ENCODE data around the gene ANKS1B.
"Not testable (repeated sequence)": the region's sequence is repeated elsewhere in the genome, so short reads cannot be mapped to it uniquely, and the experiment has no call there.

Gene ANKS1B

GRCh38 chr12:99619389-99620158 lies 365.2 kb downstream of the ANKS1B start:
- Mint-ChIP-seq H3K4me1 (no peaks in the 10 kb centered on the region), H3K27ac (no peak overlapping the region), H3K36me3 (no peaks in the 10 kb centered on the region), H3K9me3 (peaks cover 9% of the 10 kb centered on the region), H3K4me3 (no peak overlapping the region), H3K27me3 (no peaks in the 10 kb centered on the region)
- CTCF ChIA-PET = interaction anchor here (0.7 to 1.5 kb wide), 3 partner anchors 206 to 577 kb away, joined by 3 to 8 read pairs (median 4); no protein-coding TSS in a partner anchor
- DNase-seq = peak; percentile 27

DNA sequence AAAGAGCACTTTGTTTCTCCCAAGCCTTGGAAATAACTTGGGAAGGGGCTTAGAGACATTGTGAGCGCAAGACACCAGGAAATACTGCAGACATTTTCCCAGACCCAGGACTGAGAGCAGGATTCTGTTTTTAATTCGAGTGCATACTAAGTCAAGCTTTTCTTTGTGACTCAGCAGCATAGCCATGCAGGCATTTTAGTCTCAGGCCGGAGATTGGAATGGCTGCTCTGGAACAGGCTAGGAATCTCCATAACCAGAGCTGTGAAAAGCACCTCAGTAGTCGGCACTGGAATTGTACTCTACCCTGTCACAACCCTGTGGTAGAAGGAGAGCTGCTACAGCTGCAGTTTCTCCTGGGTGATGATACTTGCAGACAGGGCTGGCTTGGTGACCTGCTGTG lies 366.1 kb downstream of the ANKS1B start:
- no peak for DNase-seq
- no peak overlapping the region for H3K4me3 Mint-ChIP-seq
- no peaks in the 10 kb centered on the region for H3K36me3 Mint-ChIP-seq
- peaks cover 9% of the 10 kb centered on the region for H3K9me3 Mint-ChIP-seq
- no peak overlapping the region for H3K27ac Mint-ChIP-seq
- CTCF ChIA-PET = no interaction called here
- no peaks in the 10 kb centered on the region for H3K27me3 Mint-ChIP-seq
- H3K4me1 Mint-ChIP-seq = no peaks in the 10 kb centered on the region

GRCh38 chr12:99611599-99611998 lies 373.1 kb downstream of the ANKS1B start:
- Mint-ChIP-seq H3K4me3 (no peak overlapping the region), H3K27me3 (no peaks in the 10 kb centered on the region), H3K9me3 (peaks cover 3% of the 10 kb centered on the region), H3K27ac (no peak overlapping the region), H3K36me3 (no peaks in the 10 kb centered on the region), H3K4me1 (no peaks in the 10 kb centered on the region)
- no peak for DNase-seq
- CTCF ChIA-PET = no interaction called here

DNA sequence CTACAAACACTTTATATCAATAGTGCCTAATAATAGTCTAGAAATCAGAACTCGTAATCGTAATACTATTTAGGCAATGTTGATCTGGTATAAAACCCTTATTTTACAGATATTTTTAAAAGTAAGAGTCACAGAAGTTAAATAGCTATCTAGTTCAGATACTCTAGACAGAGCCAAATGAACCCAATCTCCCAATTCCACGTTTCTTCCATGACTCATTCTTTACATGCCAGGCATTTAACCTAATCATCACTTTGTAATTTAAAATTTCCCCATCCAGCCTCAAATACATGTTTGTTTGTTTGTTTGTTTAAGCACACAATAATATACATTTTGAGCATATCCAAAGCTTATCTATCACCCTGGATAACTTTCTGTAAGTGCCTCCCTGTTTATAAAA lies 373.6 kb downstream of the ANKS1B start:
- Mint-ChIP-seq H3K9me3 (peaks cover 3% of the 10 kb centered on the region), H3K4me1 (no peaks in the 10 kb centered on the region), H3K27me3 (no peaks in the 10 kb centered on the region), H3K27ac (no peak overlapping the region), H3K4me3 (no peak overlapping the region), H3K36me3 (no peaks in the 10 kb centered on the region)
- CTCF ChIA-PET = no interaction called here
- no peak for DNase-seq

- no peaks in the 10 kb centered on the region for H3K27me3 Mint-ChIP-seq
- no peak for DNase-seq
- no peak overlapping the region for H3K4me3 Mint-ChIP-seq
- no peaks in the 10 kb centered on the region for H3K9me3 Mint-ChIP-seq
- H3K27ac Mint-ChIP-seq = no peak overlapping the region
- no peaks in the 10 kb centered on the region for H3K4me1 Mint-ChIP-seq
- CTCF ChIA-PET = no interaction called here
- no peaks in the 10 kb centered on the region for H3K36me3 Mint-ChIP-seq
These were observed 375.1 kb downstream of the ANKS1B start for GRCh38 chr12:99609455-99610181.

GRCh38 chr12:99600388-99600787 lies 384.3 kb downstream of the ANKS1B start:
- Mint-ChIP-seq H3K36me3 (no peaks in the 10 kb centered on the region), H3K4me1 (no peaks in the 10 kb centered on the region), H3K27me3 (no peaks in the 10 kb centered on the region), H3K4me3 (no peak overlapping the region), H3K9me3 (peaks cover 5% of the 10 kb centered on the region), H3K27ac (no peak overlapping the region)
- DNase-seq = no peak
- CTCF ChIA-PET = no interaction called here

DNA sequence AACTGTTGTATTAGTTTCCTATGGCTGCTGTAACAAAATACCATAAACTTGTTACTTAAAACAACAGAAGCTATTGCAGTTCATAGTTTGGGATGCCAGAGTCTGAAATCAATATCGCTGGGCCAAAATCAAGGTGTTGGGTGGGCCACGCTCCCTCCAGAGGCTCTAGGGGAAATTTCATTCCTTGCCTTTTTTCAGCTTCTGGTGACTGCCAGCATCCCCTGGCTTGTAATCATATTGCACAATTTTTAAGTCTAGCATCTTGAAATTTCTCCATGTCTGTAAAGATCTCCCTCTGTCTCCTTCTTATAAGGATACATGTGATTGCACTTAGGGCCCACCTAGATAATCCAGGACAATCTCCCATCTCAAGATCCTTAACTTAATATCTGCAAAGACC lies 386.0 kb downstream of the ANKS1B start:
- CTCF ChIA-PET = no interaction called here

GRCh38 chr12:99596762-99597161 lies 388.0 kb downstream of the ANKS1B start:
- no peak overlapping the region for H3K4me3 Mint-ChIP-seq
- CTCF ChIA-PET = no interaction called here
- H3K27me3 Mint-ChIP-seq = no peaks in the 10 kb centered on the region
- H3K4me1 Mint-ChIP-seq = no peaks in the 10 kb centered on the region
- no peak for DNase-seq
- peaks cover 4% of the 10 kb centered on the region for H3K9me3 Mint-ChIP-seq
- no peaks in the 10 kb centered on the region for H3K36me3 Mint-ChIP-seq
- no peak overlapping the region for H3K27ac Mint-ChIP-seq

More for the DNA sequence above, 386.0 kb downstream of the ANKS1B start:
- H3K27me3 Mint-ChIP-seq = no peaks in the 10 kb centered on the region
- no peaks in the 10 kb centered on the region for H3K36me3 Mint-ChIP-seq
- H3K9me3 Mint-ChIP-seq = peaks cover 5% of the 10 kb centered on the region
- H3K27ac Mint-ChIP-seq = no peak overlapping the region
- no peak overlapping the region for H3K4me3 Mint-ChIP-seq
- H3K4me1 Mint-ChIP-seq = no peaks in the 10 kb centered on the region
- no peak for DNase-seq

DNA sequence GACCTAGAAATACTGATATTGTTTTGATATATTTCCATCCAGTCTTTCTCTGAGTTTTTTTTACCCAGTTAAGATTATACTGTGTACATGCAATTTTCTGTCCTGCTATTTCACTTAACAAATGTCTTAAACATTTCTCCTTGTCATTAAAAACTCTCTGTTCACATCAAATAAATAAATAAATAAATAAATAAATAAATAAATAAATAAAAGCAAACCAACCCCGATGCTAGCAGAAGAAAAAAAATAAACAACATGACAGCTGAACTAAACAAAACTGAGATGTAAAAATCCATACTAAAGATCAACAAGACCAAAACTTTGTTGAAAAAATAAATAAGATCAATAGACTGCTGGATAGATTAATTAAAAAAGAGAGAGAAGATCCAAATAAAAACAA lies 407.6 kb downstream of the ANKS1B start:
- H3K27ac Mint-ChIP-seq, H3K36me3 Mint-ChIP-seq, H3K4me3 Mint-ChIP-seq, H3K4me1 Mint-ChIP-seq, DNase-seq, H3K27me3 Mint-ChIP-seq, CTCF ChIA-PET: not testable (repeated sequence)
- H3K9me3 Mint-ChIP-seq = peaks cover 13% of the 10 kb centered on the region

GRCh38 chr12:99573980-99574379 lies 410.8 kb downstream of the ANKS1B start:
- no peaks in the 10 kb centered on the region for H3K27me3 Mint-ChIP-seq
- CTCF ChIA-PET = no interaction called here
- no peaks in the 10 kb centered on the region for H3K36me3 Mint-ChIP-seq
- peaks cover 16% of the 10 kb centered on the region for H3K9me3 Mint-ChIP-seq
- no peaks in the 10 kb centered on the region for H3K4me1 Mint-ChIP-seq
- no peak overlapping the region for H3K4me3 Mint-ChIP-seq
- H3K27ac Mint-ChIP-seq = no peak overlapping the region
- no peak for DNase-seq

- Mint-ChIP-seq H3K4me3 (no peak overlapping the region), H3K4me1 (no peaks in the 10 kb centered on the region), H3K27ac (no peak overlapping the region), H3K36me3 (no peaks in the 10 kb centered on the region), H3K27me3 (no peaks in the 10 kb centered on the region), H3K9me3 (peaks cover 12% of the 10 kb centered on the region)
- CTCF ChIA-PET = no interaction called here
- DNase-seq = no peak
These were observed 417.7 kb downstream of the ANKS1B start for GRCh38 chr12:99567072-99567471.

GRCh38 chr12:99558109-99558508 lies 426.6 kb downstream of the ANKS1B start:
- Mint-ChIP-seq H3K27ac (no peak overlapping the region), H3K27me3 (no peaks in the 10 kb centered on the region), H3K4me1 (no peaks in the 10 kb centered on the region), H3K36me3 (no peaks in the 10 kb centered on the region), H3K9me3 (peaks cover 13% of the 10 kb centered on the region), H3K4me3 (no peak overlapping the region)
- CTCF ChIA-PET = interaction anchor here (0.6 kb wide), 1 partner anchor 116 kb away, joined by 3 read pairs; no protein-coding TSS in a partner anchor
- DNase-seq = no peak

- DNase-seq = no peak
- Mint-ChIP-seq H3K27me3 (no peaks in the 10 kb centered on the region), H3K4me1 (no peaks in the 10 kb centered on the region), H3K4me3 (no peak overlapping the region), H3K27ac (no peak overlapping the region), H3K9me3 (peaks cover 6% of the 10 kb centered on the region), H3K36me3 (no peaks in the 10 kb centered on the region)
- CTCF ChIA-PET = no interaction called here
These were observed 431.3 kb downstream of the ANKS1B start for GRCh38 chr12:99553461-99553860.

- Mint-ChIP-seq H3K27ac (no peak overlapping the region), H3K36me3 (no peaks in the 10 kb centered on the region), H3K27me3 (no peaks in the 10 kb centered on the region), H3K4me1 (no peaks in the 10 kb centered on the region), H3K4me3 (no peak overlapping the region), H3K9me3 (peaks cover 4% of the 10 kb centered on the region)
- CTCF ChIA-PET = no interaction called here
- no peak for DNase-seq
These were observed 432.7 kb downstream of the ANKS1B start for GRCh38 chr12:99552022-99552421.

- Mint-ChIP-seq H3K4me3 (no peak overlapping the region), H3K4me1 (no peaks in the 10 kb centered on the region), H3K27me3 (no peaks in the 10 kb centered on the region), H3K9me3 (peaks cover 6% of the 10 kb centered on the region), H3K36me3 (no peaks in the 10 kb centered on the region), H3K27ac (no peak overlapping the region)
- DNase-seq = no peak
- CTCF ChIA-PET = no interaction called here
These were observed 435.1 kb downstream of the ANKS1B start for GRCh38 chr12:99549651-99550050.

Data from activated naive CD4-positive, alpha-beta T cell treated with anti-CD3 and anti-CD28 coated beads, Interleukin-2, amount 10 ng/mL, durations not matched to agents 7 days and 5 days (primary cell).